Measurements from ENCODE around the gene ANTXR1. TPM values are rescaled to one million over a fixed set of nuclear protein-coding genes. Genes with fewer than 3 reads are reported as not detected.
A peak's percentile ranks its signal among the peaks of the same experiment; 100 is the strongest.

The ANTXR1 gene
- polyA plus RNA-seq, 1 of the 3 experiments (the other 2 are of a cell fraction): 114 TPM

GRCh38 chr2:69147841-69148533 is 135.0 kb downstream of the ANTXR1 start (continued):
- no peak for TF ChIP-seq MEF2A (IDR thresholded peaks at IDR 0.05; ENCODE audit: borderline replicate concordance, low read depth)

GRCh38 chr2:69149631-69150215 is 136.7 kb downstream of the ANTXR1 start:
- H3K27me3 ChIP-seq (ENCODE audit: insufficient read depth): no peaks in the 10 kb centered on the region
- no peaks in the 10 kb centered on the region for H3K9me3 ChIP-seq
- H3K9ac ChIP-seq: no peak overlapping the region
- 83% methylated on average over 5 of the region's 7 CpGs for WGBS (ENCODE audit: low lambda C conversion rate)
- H2AFZ ChIP-seq (ENCODE audit: low read depth): no peak overlapping the region
- H3K4me3 ChIP-seq (ENCODE audit: low read depth in 2 of 2, low read length in 1 of 2): no peak overlapping the region
- H4K20me1 ChIP-seq (ENCODE audit: insufficient read depth): no peaks in the 10 kb centered on the region
- ChIA-PET POLR2A (no interaction called here), CTCF (no interaction called here)
- peaks cover 19 to 20% of the 10 kb centered on the region in 2 experiments; a peak in 3 of 4 replicates for H3K4me1 ChIP-seq (ENCODE audit: control insufficient read depth in 1 of 2, insufficient read depth in 2 of 2, low read depth in 1 of 2, low read length in 1 of 2)
- peak overlapping the region; percentile 34 to 37; a peak in 2 of 4 replicates for H3K27ac ChIP-seq (ENCODE audit: low read depth in 2 of 2, low read length in 1 of 2)
- DNase-seq: peak; percentile 44
- no peak overlapping the region for H3K4me2 ChIP-seq
- H3K36me3 ChIP-seq (replicated peaks in 1 of 2; ENCODE audit: control insufficient read depth in 1 of 2, insufficient read depth in 2 of 2, low read length in 1 of 2): peaks cover 33 to 49% of the 10 kb centered on the region in 2 experiments
- H3K9me2 ChIP-seq: no peaks in the 10 kb centered on the region
- TF ChIP-seq SIN3A (IDR thresholded peaks at IDR 0.05; ENCODE audit: borderline replicate concordance, low read depth, low read length): no peak
- no peak for TF ChIP-seq JUND (IDR thresholded peaks at IDR 0.05)
- TF ChIP-seq FOSL2 (IDR thresholded peaks at IDR 0.05; ENCODE audit: borderline replicate concordance, low read depth): no peak
- TF ChIP-seq CHD2 (IDR thresholded peaks at IDR 0.05; ENCODE audit: low read length, partially characterized antibody): no peak
- peaks cover 15% of the 10 kb centered on the region for H3F3A ChIP-seq (replicated peaks; ENCODE audit: insufficient read depth)
- H3K79me2 ChIP-seq (ENCODE audit: insufficient read depth): no peaks in the 10 kb centered on the region

DNA sequence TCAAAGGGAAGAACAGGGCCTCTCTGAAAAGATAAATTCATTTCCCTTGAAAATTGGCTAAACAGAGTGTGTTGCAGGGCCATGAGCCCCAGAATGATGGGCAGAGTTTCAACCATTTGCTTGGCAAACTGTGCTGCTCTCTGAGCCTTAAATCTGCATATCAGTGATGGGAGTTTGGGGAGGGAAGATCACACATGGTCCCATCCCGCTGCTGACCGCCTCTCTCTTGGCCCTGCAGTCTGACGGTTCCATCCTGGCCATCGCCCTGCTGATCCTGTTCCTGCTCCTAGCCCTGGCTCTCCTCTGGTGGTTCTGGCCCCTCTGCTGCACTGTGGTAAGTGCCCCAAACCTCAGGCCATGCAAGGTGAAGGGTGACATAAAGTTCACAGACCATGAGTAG is 139.0 kb downstream of the ANTXR1 start:
- peaks cover 15% of the 10 kb centered on the region for H3F3A ChIP-seq (replicated peaks; ENCODE audit: insufficient read depth)
- no peaks in the 10 kb centered on the region for H4K20me1 ChIP-seq (ENCODE audit: insufficient read depth)
- DNase-seq: no peak
- H3K36me3 ChIP-seq (replicated peaks in 1 of 2; ENCODE audit: control insufficient read depth in 1 of 2, insufficient read depth in 2 of 2, low read length in 1 of 2): peaks cover 35 to 49% of the 10 kb centered on the region in 2 experiments
- H3K79me2 ChIP-seq (ENCODE audit: insufficient read depth): no peaks in the 10 kb centered on the region
- TF ChIP-seq SIN3A (IDR thresholded peaks at IDR 0.05; ENCODE audit: borderline replicate concordance, low read depth, low read length): no peak
- H3K27ac ChIP-seq (ENCODE audit: low read depth in 2 of 2, low read length in 1 of 2): no peak overlapping the region
- no peaks in the 10 kb centered on the region for H3K27me3 ChIP-seq (ENCODE audit: insufficient read depth)
- H3K4me1 ChIP-seq (ENCODE audit: control insufficient read depth in 1 of 2, insufficient read depth in 2 of 2, low read depth in 1 of 2, low read length in 1 of 2): peaks cover 19 to 23% of the 10 kb centered on the region in 2 experiments; a peak in 3 of 4 replicates
- no peaks in the 10 kb centered on the region for H3K9me2 ChIP-seq
- WGBS (ENCODE audit: low lambda C conversion rate): 95% methylated on average over 4 of the region's 4 CpGs
- POLR2A ChIA-PET: no interaction called here
- no peak overlapping the region for H2AFZ ChIP-seq (ENCODE audit: low read depth)
- CTCF ChIA-PET: no interaction called here
- H3K4me2 ChIP-seq: no peak overlapping the region
- no peaks in the 10 kb centered on the region for H3K9me3 ChIP-seq
- H3K4me3 ChIP-seq (ENCODE audit: low read depth in 2 of 2, low read length in 1 of 2): no peak overlapping the region
- no peak overlapping the region for H3K9ac ChIP-seq

- Histone ChIP-seq H3K4me3 (ENCODE audit: low read depth in 2 of 2, low read length in 1 of 2) (no peak overlapping the region), H2AFZ (ENCODE audit: low read depth) (no peak overlapping the region), H3K27me3 (ENCODE audit: insufficient read depth) (no peaks in the 10 kb centered on the region), H3K79me2 (ENCODE audit: insufficient read depth) (no peaks in the 10 kb centered on the region), H3K9me3 (no peaks in the 10 kb centered on the region), H3K4me2 (no peak overlapping the region), H3F3A (replicated peaks; ENCODE audit: insufficient read depth) (peaks cover 15% of the 10 kb centered on the region), H3K9ac (no peak overlapping the region), H3K9me2 (no peaks in the 10 kb centered on the region), H3K4me1 (ENCODE audit: control insufficient read depth in 1 of 2, insufficient read depth in 2 of 2, low read depth in 1 of 2, low read length in 1 of 2) (peaks cover 19 to 23% of the 10 kb centered on the region in 2 experiments; a peak in 3 of 4 replicates), H4K20me1 (ENCODE audit: insufficient read depth) (no peaks in the 10 kb centered on the region), H3K27ac (ENCODE audit: low read depth in 2 of 2, low read length in 1 of 2) (peak overlapping the region in 1 of 2 experiments; percentile 62; a peak in 3 of 4 replicates), H3K36me3 (replicated peaks in 1 of 2; ENCODE audit: control insufficient read depth in 1 of 2, insufficient read depth in 2 of 2, low read length in 1 of 2) (peaks cover 43 to 51% of the 10 kb centered on the region in 2 experiments)
- POLR2A ChIA-PET: no interaction called here
- DNase-seq: no peak
- CTCF ChIA-PET: interaction anchor here (0.5 kb wide), 1 partner anchor 10 kb away, joined by 3 read pairs; no protein-coding TSS in a partner anchor
- WGBS (ENCODE audit: low lambda C conversion rate): 95% methylated on average over 3 of the region's 3 CpGs
- TF ChIP-seq CTCF (IDR thresholded peaks at IDR 0.05) (no peak), TEAD4 (IDR thresholded peaks at IDR 0.05; ENCODE audit: borderline replicate concordance, insufficient read depth) (no peak), PBX3 (IDR thresholded peaks at IDR 0.05) (no peak), EZH2phosphoT487 (IDR thresholded peaks at IDR 0.05; ENCODE audit: borderline replicate concordance, low read depth) (no peak), MEF2A (IDR thresholded peaks at IDR 0.05; ENCODE audit: borderline replicate concordance, low read depth) (no peak), FOSL2 (IDR thresholded peaks at IDR 0.05; ENCODE audit: borderline replicate concordance, low read depth) (no peak)
- TF ChIP-seq, protein P1, sequence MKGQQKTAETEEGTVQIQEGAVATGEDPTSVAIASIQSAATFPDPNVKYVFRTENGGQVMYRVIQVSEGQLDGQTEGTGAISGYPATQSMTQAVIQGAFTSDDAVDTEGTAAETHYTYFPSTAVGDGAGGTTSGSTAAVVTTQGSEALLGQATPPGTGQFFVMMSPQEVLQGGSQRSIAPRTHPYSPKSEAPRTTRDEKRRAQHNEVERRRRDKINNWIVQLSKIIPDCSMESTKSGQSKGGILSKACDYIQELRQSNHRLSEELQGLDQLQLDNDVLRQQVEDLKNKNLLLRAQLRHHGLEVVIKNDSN (IDR thresholded peaks at IDR 0.05; ENCODE audit: borderline replicate concordance, low read depth): no peak
These were observed 140.0 kb downstream of the ANTXR1 start for GRCh38 chr2:69152847-69153583.

Measured in SK-N-SH (cell line).